ENCODE results near the gene NUP88.
"Not testable (repeated sequence)": the region's sequence is repeated elsewhere in the genome, so short reads cannot be mapped to it uniquely, and the experiment has no call there.

DNA sequence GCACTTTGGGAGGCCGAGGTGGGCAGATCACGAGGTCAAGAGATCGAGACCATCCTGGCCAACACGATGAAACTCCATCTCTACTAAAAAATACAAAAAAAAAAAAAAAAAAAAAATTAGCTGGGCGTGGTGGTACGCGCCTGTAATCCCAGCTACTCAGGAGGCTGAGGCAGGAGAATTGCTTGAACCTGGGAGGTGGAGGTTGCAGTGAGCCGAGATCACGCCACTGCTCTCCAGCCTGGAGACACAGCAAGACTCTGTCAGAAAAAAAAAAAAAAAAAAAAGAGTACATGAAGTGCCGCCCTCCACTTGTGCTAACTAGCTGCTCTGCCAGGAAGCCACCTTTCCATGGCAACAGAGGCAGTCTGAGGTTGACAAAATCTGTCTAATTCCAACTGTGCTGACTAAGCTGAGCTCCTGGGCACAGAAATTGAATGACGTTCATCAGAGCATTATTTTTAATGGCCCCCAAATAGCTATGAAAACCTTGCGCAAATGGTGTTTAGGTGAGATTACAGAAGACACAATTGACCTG is 16.4 kb upstream of the NUP88 start:
- TF ChIP-seq, protein P1, sequence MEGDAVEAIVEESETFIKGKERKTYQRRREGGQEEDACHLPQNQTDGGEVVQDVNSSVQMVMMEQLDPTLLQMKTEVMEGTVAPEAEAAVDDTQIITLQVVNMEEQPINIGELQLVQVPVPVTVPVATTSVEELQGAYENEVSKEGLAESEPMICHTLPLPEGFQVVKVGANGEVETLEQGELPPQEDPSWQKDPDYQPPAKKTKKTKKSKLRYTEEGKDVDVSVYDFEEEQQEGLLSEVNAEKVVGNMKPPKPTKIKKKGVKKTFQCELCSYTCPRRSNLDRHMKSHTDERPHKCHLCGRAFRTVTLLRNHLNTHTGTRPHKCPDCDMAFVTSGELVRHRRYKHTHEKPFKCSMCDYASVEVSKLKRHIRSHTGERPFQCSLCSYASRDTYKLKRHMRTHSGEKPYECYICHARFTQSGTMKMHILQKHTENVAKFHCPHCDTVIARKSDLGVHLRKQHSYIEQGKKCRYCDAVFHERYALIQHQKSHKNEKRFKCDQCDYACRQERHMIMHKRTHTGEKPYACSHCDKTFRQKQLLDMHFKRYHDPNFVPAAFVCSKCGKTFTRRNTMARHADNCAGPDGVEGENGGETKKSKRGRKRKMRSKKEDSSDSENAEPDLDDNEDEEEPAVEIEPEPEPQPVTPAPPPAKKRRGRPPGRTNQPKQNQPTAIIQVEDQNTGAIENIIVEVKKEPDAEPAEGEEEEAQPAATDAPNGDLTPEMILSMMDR (IDR thresholded peaks at IDR 0.05; ENCODE audit: low read depth, low read length, missing input control): not testable (repeated sequence)
- TF ChIP-seq TAF1 (conservative IDR thresholded peaks at IDR 0.05); SP1 (IDR thresholded peaks at IDR 0.05); RXRA (IDR thresholded peaks at IDR 0.05); YY1 (IDR thresholded peaks at IDR 0.05): not testable (repeated sequence)
- TF ChIP-seq, protein P2, sequence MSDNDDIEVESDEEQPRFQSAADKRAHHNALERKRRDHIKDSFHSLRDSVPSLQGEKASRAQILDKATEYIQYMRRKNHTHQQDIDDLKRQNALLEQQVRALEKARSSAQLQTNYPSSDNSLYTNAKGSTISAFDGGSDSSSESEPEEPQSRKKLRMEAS (IDR thresholded peaks at IDR 0.05): not testable (repeated sequence)
- TF ChIP-seq, protein P3, sequence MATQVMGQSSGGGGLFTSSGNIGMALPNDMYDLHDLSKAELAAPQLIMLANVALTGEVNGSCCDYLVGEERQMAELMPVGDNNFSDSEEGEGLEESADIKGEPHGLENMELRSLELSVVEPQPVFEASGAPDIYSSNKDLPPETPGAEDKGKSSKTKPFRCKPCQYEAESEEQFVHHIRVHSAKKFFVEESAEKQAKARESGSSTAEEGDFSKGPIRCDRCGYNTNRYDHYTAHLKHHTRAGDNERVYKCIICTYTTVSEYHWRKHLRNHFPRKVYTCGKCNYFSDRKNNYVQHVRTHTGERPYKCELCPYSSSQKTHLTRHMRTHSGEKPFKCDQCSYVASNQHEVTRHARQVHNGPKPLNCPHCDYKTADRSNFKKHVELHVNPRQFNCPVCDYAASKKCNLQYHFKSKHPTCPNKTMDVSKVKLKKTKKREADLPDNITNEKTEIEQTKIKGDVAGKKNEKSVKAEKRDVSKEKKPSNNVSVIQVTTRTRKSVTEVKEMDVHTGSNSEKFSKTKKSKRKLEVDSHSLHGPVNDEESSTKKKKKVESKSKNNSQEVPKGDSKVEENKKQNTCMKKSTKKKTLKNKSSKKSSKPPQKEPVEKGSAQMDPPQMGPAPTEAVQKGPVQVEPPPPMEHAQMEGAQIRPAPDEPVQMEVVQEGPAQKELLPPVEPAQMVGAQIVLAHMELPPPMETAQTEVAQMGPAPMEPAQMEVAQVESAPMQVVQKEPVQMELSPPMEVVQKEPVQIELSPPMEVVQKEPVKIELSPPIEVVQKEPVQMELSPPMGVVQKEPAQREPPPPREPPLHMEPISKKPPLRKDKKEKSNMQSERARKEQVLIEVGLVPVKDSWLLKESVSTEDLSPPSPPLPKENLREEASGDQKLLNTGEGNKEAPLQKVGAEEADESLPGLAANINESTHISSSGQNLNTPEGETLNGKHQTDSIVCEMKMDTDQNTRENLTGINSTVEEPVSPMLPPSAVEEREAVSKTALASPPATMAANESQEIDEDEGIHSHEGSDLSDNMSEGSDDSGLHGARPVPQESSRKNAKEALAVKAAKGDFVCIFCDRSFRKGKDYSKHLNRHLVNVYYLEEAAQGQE (IDR thresholded peaks at IDR 0.05): not testable (repeated sequence)

Data from liver (tissue), 3 donors.